Neuronal stem cell (in vitro differentiated cells): ENCODE results near the gene CDK8.

Experiments
- DNase-seq: peaks from one replicate; pipeline ENCODE4 v3.0.0-alpha.2; 2013; ENCODE audit warnings: low spot score
- H2AFZ ChIP-seq: one replicate; pipeline ENCODE4 v1.6.1; 2013; ENCODE audit warnings: mild to moderate bottlenecking, low read length, inconsistent platforms
- H2AK5ac ChIP-seq: 2 replicates; pipeline ENCODE4 v1.6.1; 2013; ENCODE audit warnings: low read depth, mild to moderate bottlenecking, inconsistent platforms, low read length, moderate library complexity, mixed read lengths
- H2BK120ac ChIP-seq: 2 replicates; pipeline ENCODE4 v1.6.1; 2013; ENCODE audit warnings: low read depth, mild to moderate bottlenecking, inconsistent platforms, low read length, moderate library complexity, mixed read lengths
- H2BK12ac ChIP-seq: one replicate; pipeline ENCODE4 v1.6.1; 2013; ENCODE audit warnings: low read length, inconsistent platforms
- H2BK15ac ChIP-seq: 2 replicates; pipeline ENCODE4 v1.6.1; 2013; ENCODE audit warnings: mild to moderate bottlenecking, low read length, inconsistent platforms, mixed read lengths
- H2BK5ac ChIP-seq: one replicate; pipeline ENCODE4 v1.6.1; 2013; ENCODE audit warnings: inconsistent platforms, mild to moderate bottlenecking, low read length, moderate library complexity
- H3K14ac ChIP-seq: one replicate; pipeline ENCODE4 v1.6.1; 2013; ENCODE audit warnings: low read length, inconsistent platforms
- H3K18ac ChIP-seq: 2 replicates; pipeline ENCODE4 v1.6.1; 2013; ENCODE audit warnings: low read length, inconsistent platforms
- H3K23ac ChIP-seq: 2 replicates; pipeline ENCODE4 v1.6.1; 2013; ENCODE audit warnings: low read depth, mild to moderate bottlenecking, mixed read lengths, low read length, inconsistent platforms; ENCODE audit not compliant: poor library complexity
- H3K27ac ChIP-seq: replicated peaks from 3 replicates; pipeline ENCODE4 v1.5.1; 2013; ENCODE audit warnings: low read length, inconsistent platforms
- H3K27me3 ChIP-seq, 3 experiments: 2 replicates each; pipeline ENCODE4 v1.6.1; 2013; ENCODE audit warnings: low read length in 3 of 3, mild to moderate bottlenecking in 2 of 3, inconsistent platforms in 1 of 3, low read depth in 1 of 3, mixed read lengths in 1 of 3, moderate library complexity in 1 of 3; ENCODE audit not compliant: control insufficient read depth in 3 of 3, insufficient read depth in 3 of 3
- H3K36me3 ChIP-seq, 2 donors: replicated peaks in 1 of 2; 2 replicates each; pipeline ENCODE4 v1.6.1; 2013; ENCODE audit warnings: low read length in 2 of 2; ENCODE audit not compliant: control insufficient read depth in 2 of 2, insufficient read depth in 2 of 2
- H3K4ac ChIP-seq: 2 replicates; pipeline ENCODE4 v1.6.1; 2013; ENCODE audit warnings: inconsistent platforms, mild to moderate bottlenecking, low read length, moderate library complexity
- H3K4me1 ChIP-seq, 2 donors: 1 replicate in 1 of 2; 2 replicates in 1 of 2; pipeline ENCODE4 v1.6.1; 2013; ENCODE audit warnings: low read length in 2 of 2, low read depth in 1 of 2; ENCODE audit not compliant: control insufficient read depth in 2 of 2, insufficient read depth in 1 of 2
- H3K4me2 ChIP-seq: one replicate; pipeline ENCODE4 v1.6.1; 2013; ENCODE audit warnings: mild to moderate bottlenecking, low read length, inconsistent platforms; ENCODE audit not compliant: insufficient read depth, poor library complexity, severe bottlenecking
- H3K4me3 ChIP-seq, 2 donors: 2 replicates each; pipeline ENCODE4 v1.5.1; 2013; ENCODE audit warnings: low read length in 2 of 2, mild to moderate bottlenecking in 2 of 2, inconsistent platforms in 1 of 2, moderate library complexity in 1 of 2
- H3K79me1 ChIP-seq: one replicate; pipeline ENCODE4 v1.6.1; 2013; ENCODE audit warnings: low read depth, mild to moderate bottlenecking, inconsistent platforms, low read length, moderate library complexity
- H3K9ac ChIP-seq: one replicate; pipeline ENCODE4 v1.6.1; 2013; ENCODE audit warnings: mild to moderate bottlenecking, low read depth, low read length, inconsistent platforms; ENCODE audit not compliant: poor library complexity
- H3K9me3 ChIP-seq, 2 donors: replicated peaks in 1 of 2; 2 replicates each; pipeline versions ENCODE3 to v1.6.1; 2013; ENCODE audit warnings: low read length in 2 of 2, mild to moderate bottlenecking in 2 of 2, inconsistent platforms in 1 of 2, low read depth in 1 of 2, mixed read lengths in 1 of 2, moderate library complexity in 1 of 2; ENCODE audit not compliant: control insufficient read depth in 2 of 2, insufficient read depth in 1 of 2
- H4K8ac ChIP-seq: one replicate; pipeline ENCODE4 v1.6.1; 2013; ENCODE audit warnings: low read depth, mild to moderate bottlenecking, inconsistent platforms, low read length, moderate library complexity
- H4K91ac ChIP-seq: one replicate; pipeline ENCODE4 v1.6.1; 2013; ENCODE audit warnings: low read length, low read depth, mild to moderate bottlenecking, inconsistent platforms; ENCODE audit not compliant: poor library complexity
- WGBS, 2 donors: extraction: QIAGEN DNeasy Blood & Tissue Kit; methylation state at CpG; one replicate each; pipeline ENCODE4 v1.1.7; 2013; ENCODE audit warnings: missing lambda C conversion rate in 2 of 2, mixed read lengths in 1 of 2; ENCODE audit not compliant: insufficient read length in 2 of 2, insufficient replicate concordance in 1 of 2; ENCODE audit errors: extremely low coverage in 2 of 2; 5-methylcytosine and 5-hydroxymethylcytosine counted together

The CDK8 gene

GRCh38 chr13:26255115-26255514 lies 1.2 kb downstream of the CDK8 start:
- Histone ChIP-seq H2BK120ac (no peak overlapping the region), H4K91ac (no peak overlapping the region), H3K36me3 (no peaks in the 10 kb centered on the region), H4K8ac (no peak overlapping the region), H3K4ac (no peak overlapping the region), H3K23ac (no peak overlapping the region), H3K27ac (no peak overlapping the region), H3K14ac (no peak overlapping the region), H3K9ac (no peak overlapping the region), H3K9me3 (no peaks in the 10 kb centered on the region), H3K4me3 (peak overlapping the region; percentile 92 to 95), H3K18ac (no peak overlapping the region), H3K27me3 (peaks cover 0 to 14% (median 0%) of the 10 kb centered on the region in 3 experiments), H3K4me1 (peaks cover 0 to 14% of the 10 kb centered on the region in 2 donors), H2BK15ac (no peak overlapping the region), H2BK5ac (no peak overlapping the region), H2BK12ac (no peak overlapping the region), H2AK5ac (no peak overlapping the region), H3K4me2 (peak overlapping the region; percentile 67), H3K79me1 (no peaks in the 10 kb centered on the region), H2AFZ (peak overlapping the region; percentile 100)
- WGBS, 2 donors, result no CpG with 5 or more reads among the region's 7 CpGs
- DNase-seq, result no peak

GRCh38 chr13:26255691-26256277 lies 1.9 kb downstream of the CDK8 start:
- DNase-seq, result no peak
- Histone ChIP-seq H3K23ac (no peak overlapping the region), H4K8ac (no peak overlapping the region), H2AFZ (no peak overlapping the region), H3K4me1 (peaks cover 0 to 14% of the 10 kb centered on the region in 2 donors), H2BK120ac (no peak overlapping the region), H2BK15ac (no peak overlapping the region), H2BK12ac (no peak overlapping the region), H3K18ac (no peak overlapping the region), H3K14ac (no peak overlapping the region), H3K27me3 (peaks cover 0 to 9% (median 0%) of the 10 kb centered on the region in 3 experiments), H4K91ac (no peak overlapping the region), H2AK5ac (no peak overlapping the region), H3K27ac (no peak overlapping the region), H3K4me2 (peak overlapping the region; percentile 14), H3K4me3 (peak overlapping the region in 1 of 2 donors; percentile 92), H3K36me3 (no peaks in the 10 kb centered on the region), H2BK5ac (no peak overlapping the region), H3K9ac (no peak overlapping the region), H3K9me3 (no peaks in the 10 kb centered on the region), H3K4ac (no peak overlapping the region), H3K79me1 (no peaks in the 10 kb centered on the region)
- WGBS, 2 donors, result no CpG with 5 or more reads among the region's 10 CpGs

- Histone ChIP-seq H3K27me3 (no peaks in the 10 kb centered on the region), H2BK120ac (no peak overlapping the region), H3K4ac (no peak overlapping the region), H2BK5ac (no peak overlapping the region), H3K9ac (no peak overlapping the region), H4K91ac (no peak overlapping the region), H3K79me1 (no peaks in the 10 kb centered on the region), H3K14ac (no peak overlapping the region), H3K4me2 (no peak overlapping the region), H3K4me1 (peaks cover 0 to 14% of the 10 kb centered on the region in 2 donors), H3K4me3 (peak overlapping the region in 1 of 2 donors; percentile 92), H4K8ac (no peak overlapping the region), H3K18ac (no peak overlapping the region), H2BK12ac (no peak overlapping the region), H3K27ac (no peak overlapping the region), H3K23ac (no peak overlapping the region), H2AFZ (no peak overlapping the region), H2AK5ac (no peak overlapping the region), H2BK15ac (no peak overlapping the region), H3K9me3 (no peaks in the 10 kb centered on the region), H3K36me3 (no peaks in the 10 kb centered on the region)
- WGBS, 2 donors, result no CpG with 5 or more reads among the region's 2 CpGs
- no peak for DNase-seq
Observed at GRCh38 chr13:26257049-26257448, 3.1 kb downstream of the CDK8 start.

GRCh38 chr13:26259634-26260033 lies 5.7 kb downstream of the CDK8 start:
- no peaks in the 10 kb centered on the region for H3K36me3 ChIP-seq
- H3K23ac ChIP-seq, result no peak overlapping the region
- no peaks in the 10 kb centered on the region for H3K9me3 ChIP-seq
- no peak overlapping the region for H4K91ac ChIP-seq
- no peak overlapping the region for H3K27ac ChIP-seq
- H3K4me2 ChIP-seq, result no peak overlapping the region
- H3K9ac ChIP-seq, result no peak overlapping the region
- no peak for DNase-seq
- peaks cover 0 to 14% of the 10 kb centered on the region in 2 donors for H3K4me1 ChIP-seq
- no peak overlapping the region for H3K14ac ChIP-seq
- no peaks in the 10 kb centered on the region for H3K79me1 ChIP-seq
- H3K18ac ChIP-seq, result no peak overlapping the region
- H3K4ac ChIP-seq, result no peak overlapping the region
- H2BK120ac ChIP-seq, result no peak overlapping the region
- no peaks in the 10 kb centered on the region for H3K27me3 ChIP-seq
- WGBS, 2 donors, result no CpG with 5 or more reads among the region's 3 CpGs
- H2BK5ac ChIP-seq, result no peak overlapping the region
- no peak overlapping the region for H3K4me3 ChIP-seq
- no peak overlapping the region for H2AFZ ChIP-seq
- H4K8ac ChIP-seq, result no peak overlapping the region
- no peak overlapping the region for H2BK15ac ChIP-seq
- H2BK12ac ChIP-seq, result no peak overlapping the region
- no peak overlapping the region for H2AK5ac ChIP-seq
